Measurements from ENCODE around the gene CAMTA1.

- TF ChIP-seq, protein P1, sequence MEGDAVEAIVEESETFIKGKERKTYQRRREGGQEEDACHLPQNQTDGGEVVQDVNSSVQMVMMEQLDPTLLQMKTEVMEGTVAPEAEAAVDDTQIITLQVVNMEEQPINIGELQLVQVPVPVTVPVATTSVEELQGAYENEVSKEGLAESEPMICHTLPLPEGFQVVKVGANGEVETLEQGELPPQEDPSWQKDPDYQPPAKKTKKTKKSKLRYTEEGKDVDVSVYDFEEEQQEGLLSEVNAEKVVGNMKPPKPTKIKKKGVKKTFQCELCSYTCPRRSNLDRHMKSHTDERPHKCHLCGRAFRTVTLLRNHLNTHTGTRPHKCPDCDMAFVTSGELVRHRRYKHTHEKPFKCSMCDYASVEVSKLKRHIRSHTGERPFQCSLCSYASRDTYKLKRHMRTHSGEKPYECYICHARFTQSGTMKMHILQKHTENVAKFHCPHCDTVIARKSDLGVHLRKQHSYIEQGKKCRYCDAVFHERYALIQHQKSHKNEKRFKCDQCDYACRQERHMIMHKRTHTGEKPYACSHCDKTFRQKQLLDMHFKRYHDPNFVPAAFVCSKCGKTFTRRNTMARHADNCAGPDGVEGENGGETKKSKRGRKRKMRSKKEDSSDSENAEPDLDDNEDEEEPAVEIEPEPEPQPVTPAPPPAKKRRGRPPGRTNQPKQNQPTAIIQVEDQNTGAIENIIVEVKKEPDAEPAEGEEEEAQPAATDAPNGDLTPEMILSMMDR (IDR thresholded peaks at IDR 0.05; ENCODE audit: borderline replicate concordance, extremely low read depth, low read length, poor library complexity, severe bottlenecking): no peak
- no peak for TF ChIP-seq EZH2 (IDR thresholded peaks at IDR 0.05; ENCODE audit: borderline replicate concordance, low read depth, low read length, severe bottlenecking)
Observed at GRCh38 chr1:7018826-7019225, 233.6 kb downstream of the CAMTA1 start.

Data from DND-41 (cell line).